ENCODE results near the gene KCNJ9. TPM values are rescaled to one million over a fixed set of nuclear protein-coding genes. Genes with fewer than 3 reads are reported as not detected.

The KCNJ9 gene
- total and polyA plus RNA-seq, 2 of the 13 experiments (the other 11 are each of a cell fraction or from before 2014, with no cell fraction given): not detected

GRCh38 chr1:160097911-160098851 is 16.8 kb downstream of the KCNJ9 start, which contains the start of gene IGSF8 (continued):
- TF ChIP-seq ZBTB39 (CRISPR knock-in tag; IDR thresholded peaks at IDR 0.05) (no peak), SALL2 (CRISPR knock-in tag; IDR thresholded peaks at IDR 0.05) (no peak), DR1 (CRISPR knock-in tag; IDR thresholded peaks at IDR 0.05) (0 out of 2 replicates have a peak, but pooled peaks have one; percentile 33), EHMT2 (IDR thresholded peaks at IDR 0.05; ENCODE audit: borderline replicate concordance, low read depth, low read length) (no peak), RFX5 (IDR thresholded peaks at IDR 0.05; ENCODE audit: low read depth, low read length) (no peak), ZNF850 (CRISPR knock-in tag; conservative IDR thresholded peaks at IDR 0.05) (no peak), ZNF678 (CRISPR knock-in tag; IDR thresholded peaks at IDR 0.05) (no peak), ATF7 (IDR thresholded peaks at IDR 0.05) (no peak), ATF7 (CRISPR knock-in tag; IDR thresholded peaks at IDR 0.05) (no peak), ZMYM2 (CRISPR knock-in tag; IDR thresholded peaks at IDR 0.05) (no peak), ONECUT2 (CRISPR knock-in tag; IDR thresholded peaks at IDR 0.05) (no peak), RARA (CRISPR knock-in tag; IDR thresholded peaks at IDR 0.05) (no peak), ZNF501 (CRISPR knock-in tag; IDR thresholded peaks at IDR 0.05) (no peak; the same call in 1 of the 2 replicates), ZEB1 (IDR thresholded peaks at IDR 0.05; ENCODE audit: insufficient replicate concordance, low read depth) (no peak), CCAR2 (optimal IDR thresholded peaks at IDR 0.05; ENCODE audit: low read depth, low read length) (no peak), ZSCAN21 (CRISPR knock-in tag; IDR thresholded peaks at IDR 0.05; ENCODE audit: borderline replicate concordance) (no peak), SMYD3 (CRISPR knock-in tag; IDR thresholded peaks at IDR 0.05) (no peak), ZNF335 (CRISPR knock-in tag; IDR thresholded peaks at IDR 0.05) (no peak)
- TF ChIP-seq, protein P1, sequence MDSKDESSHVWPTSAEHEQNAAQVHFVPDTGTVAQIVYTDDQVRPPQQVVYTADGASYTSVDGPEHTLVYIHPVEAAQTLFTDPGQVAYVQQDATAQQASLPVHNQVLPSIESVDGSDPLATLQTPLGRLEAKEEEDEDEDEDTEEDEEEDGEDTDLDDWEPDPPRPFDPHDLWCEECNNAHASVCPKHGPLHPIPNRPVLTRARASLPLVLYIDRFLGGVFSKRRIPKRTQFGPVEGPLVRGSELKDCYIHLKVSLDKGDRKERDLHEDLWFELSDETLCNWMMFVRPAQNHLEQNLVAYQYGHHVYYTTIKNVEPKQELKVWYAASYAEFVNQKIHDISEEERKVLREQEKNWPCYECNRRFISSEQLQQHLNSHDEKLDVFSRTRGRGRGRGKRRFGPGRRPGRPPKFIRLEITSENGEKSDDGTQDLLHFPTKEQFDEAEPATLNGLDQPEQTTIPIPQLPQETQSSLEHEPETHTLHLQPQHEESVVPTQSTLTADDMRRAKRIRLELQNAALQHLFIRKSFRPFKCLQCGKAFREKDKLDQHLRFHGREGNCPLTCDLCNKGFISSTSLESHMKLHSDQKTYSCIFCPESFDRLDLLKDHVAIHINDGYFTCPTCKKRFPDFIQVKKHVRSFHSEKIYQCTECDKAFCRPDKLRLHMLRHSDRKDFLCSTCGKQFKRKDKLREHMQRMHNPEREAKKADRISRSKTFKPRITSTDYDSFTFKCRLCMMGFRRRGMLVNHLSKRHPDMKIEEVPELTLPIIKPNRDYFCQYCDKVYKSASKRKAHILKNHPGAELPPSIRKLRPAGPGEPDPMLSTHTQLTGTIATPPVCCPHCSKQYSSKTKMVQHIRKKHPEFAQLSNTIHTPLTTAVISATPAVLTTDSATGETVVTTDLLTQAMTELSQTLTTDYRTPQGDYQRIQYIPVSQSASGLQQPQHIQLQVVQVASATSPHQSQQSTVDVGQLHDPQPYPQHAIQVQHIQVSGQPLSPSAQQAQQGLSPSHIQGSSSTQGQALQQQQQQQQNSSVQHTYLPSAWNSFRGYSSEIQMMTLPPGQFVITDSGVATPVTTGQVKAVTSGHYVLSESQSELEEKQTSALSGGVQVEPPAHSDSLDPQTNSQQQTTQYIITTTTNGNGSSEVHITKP (CRISPR knock-in tag; IDR thresholded peaks at IDR 0.05; ENCODE audit: low read depth): no peak
- TF ChIP-seq, protein P2, sequence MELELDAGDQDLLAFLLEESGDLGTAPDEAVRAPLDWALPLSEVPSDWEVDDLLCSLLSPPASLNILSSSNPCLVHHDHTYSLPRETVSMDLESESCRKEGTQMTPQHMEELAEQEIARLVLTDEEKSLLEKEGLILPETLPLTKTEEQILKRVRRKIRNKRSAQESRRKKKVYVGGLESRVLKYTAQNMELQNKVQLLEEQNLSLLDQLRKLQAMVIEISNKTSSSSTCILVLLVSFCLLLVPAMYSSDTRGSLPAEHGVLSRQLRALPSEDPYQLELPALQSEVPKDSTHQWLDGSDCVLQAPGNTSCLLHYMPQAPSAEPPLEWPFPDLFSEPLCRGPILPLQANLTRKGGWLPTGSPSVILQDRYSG (CRISPR knock-in tag; IDR thresholded peaks at IDR 0.05): no peak
- TF ChIP-seq, protein P3, sequence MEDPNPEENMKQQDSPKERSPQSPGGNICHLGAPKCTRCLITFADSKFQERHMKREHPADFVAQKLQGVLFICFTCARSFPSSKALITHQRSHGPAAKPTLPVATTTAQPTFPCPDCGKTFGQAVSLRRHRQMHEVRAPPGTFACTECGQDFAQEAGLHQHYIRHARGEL (CRISPR knock-in tag; IDR thresholded peaks at IDR 0.05): no peak
